ENCODE results near the gene ZMIZ1.

ZMIZ1 gene

DNA sequence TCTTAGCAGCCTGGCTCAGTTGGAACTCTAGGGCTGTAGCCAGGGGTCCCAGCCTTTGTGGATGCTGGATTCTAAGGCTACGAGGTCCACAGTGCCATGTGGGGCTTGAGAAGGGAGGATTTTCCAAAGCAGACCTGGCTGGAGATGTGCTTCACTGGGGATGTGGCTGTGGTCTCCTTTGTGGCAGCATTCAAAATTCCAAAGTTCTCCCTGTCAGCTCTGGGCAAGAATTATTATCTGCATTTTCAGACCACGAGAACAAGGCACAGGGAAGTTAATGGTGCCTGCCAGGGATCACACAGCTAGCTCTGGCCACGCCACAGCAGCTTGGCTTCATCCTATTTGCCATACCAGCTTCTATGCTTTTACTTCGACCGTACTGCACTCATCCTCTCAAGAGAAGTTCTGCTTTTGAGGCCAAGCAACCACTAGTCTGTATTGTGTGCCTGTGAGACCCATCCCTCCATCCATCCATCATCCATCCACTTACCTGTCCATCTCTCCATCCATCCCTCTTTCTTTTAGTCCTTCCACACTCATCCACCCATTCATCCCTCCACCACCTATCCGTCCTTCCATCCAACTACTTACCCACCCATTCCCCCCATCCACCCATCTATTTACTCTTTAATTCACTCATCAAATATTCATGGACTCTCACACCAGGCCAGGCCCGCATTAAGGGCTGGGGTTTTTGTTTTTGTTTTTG is 71.5 kb downstream of the ZMIZ1 start:
- peaks cover 45% of the 10 kb centered on the region for H3K4me1 Mint-ChIP-seq (ENCODE audit: low read depth)
- no peak for DNase-seq
- peaks cover 2% of the 10 kb centered on the region for H3K36me3 Mint-ChIP-seq (ENCODE audit: low read depth)
- no peaks in the 10 kb centered on the region for H3K9me3 Mint-ChIP-seq
- peak overlapping the region; percentile 23 for H3K27ac Mint-ChIP-seq
- H3K27me3 Mint-ChIP-seq: no peaks in the 10 kb centered on the region
- H3K4me3 Mint-ChIP-seq: no peak overlapping the region

DNA sequence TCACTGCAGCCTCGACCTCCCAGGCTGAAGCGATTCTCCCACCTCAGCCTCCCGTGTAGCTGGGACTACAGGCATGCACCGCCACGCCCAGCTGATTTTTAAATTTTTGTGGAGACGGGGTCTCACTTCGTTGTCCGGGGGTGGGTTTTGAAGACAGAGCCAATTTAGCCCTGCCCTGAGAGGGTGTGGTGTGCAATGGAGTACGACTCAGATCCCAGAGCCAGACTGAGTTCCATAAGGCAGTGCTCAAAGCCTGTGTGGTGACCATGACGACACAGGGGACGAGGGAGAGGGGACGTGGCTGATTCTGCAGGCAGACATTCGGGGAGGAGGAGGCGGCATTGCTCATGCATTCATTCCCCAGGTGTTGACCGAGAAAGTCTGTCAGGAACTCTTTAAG is 72.1 kb downstream of the ZMIZ1 start:
- no peaks in the 10 kb centered on the region for H3K27me3 Mint-ChIP-seq
- no peak overlapping the region for H3K4me3 Mint-ChIP-seq
- DNase-seq: no peak
- no peak overlapping the region for H3K27ac Mint-ChIP-seq
- H3K9me3 Mint-ChIP-seq: no peaks in the 10 kb centered on the region
- H3K4me1 Mint-ChIP-seq (ENCODE audit: low read depth): peaks cover 46% of the 10 kb centered on the region
- peaks cover 2% of the 10 kb centered on the region for H3K36me3 Mint-ChIP-seq (ENCODE audit: low read depth)

DNA sequence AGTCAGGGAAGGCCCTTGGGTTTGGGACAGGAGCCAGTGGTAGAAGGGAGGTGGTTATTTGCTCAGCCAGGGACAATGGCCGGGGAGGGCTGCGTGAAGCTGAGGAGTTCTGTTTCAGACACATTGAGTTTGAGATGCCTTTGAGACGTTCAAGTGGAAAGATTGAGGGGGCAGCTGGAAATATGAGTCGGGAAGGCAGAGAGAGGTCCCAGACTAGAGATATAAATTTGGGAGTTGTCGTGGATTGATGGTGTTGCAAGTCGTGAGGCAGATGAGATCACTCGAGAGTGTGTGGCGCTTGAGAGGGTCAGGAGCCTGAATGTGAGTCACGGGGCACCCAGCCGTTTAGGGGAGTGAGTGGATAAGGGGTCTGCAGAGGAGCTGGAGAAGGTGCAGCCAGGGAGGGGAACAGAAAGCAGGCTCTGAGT is 73.3 kb downstream of the ZMIZ1 start:
- Mint-ChIP-seq H3K4me3 (no peak overlapping the region), H3K27me3 (no peaks in the 10 kb centered on the region), H3K9me3 (no peaks in the 10 kb centered on the region), H3K4me1 (ENCODE audit: low read depth) (peaks cover 45% of the 10 kb centered on the region), H3K27ac (no peak overlapping the region), H3K36me3 (ENCODE audit: low read depth) (peaks cover 2% of the 10 kb centered on the region)
- no peak for DNase-seq

DNA sequence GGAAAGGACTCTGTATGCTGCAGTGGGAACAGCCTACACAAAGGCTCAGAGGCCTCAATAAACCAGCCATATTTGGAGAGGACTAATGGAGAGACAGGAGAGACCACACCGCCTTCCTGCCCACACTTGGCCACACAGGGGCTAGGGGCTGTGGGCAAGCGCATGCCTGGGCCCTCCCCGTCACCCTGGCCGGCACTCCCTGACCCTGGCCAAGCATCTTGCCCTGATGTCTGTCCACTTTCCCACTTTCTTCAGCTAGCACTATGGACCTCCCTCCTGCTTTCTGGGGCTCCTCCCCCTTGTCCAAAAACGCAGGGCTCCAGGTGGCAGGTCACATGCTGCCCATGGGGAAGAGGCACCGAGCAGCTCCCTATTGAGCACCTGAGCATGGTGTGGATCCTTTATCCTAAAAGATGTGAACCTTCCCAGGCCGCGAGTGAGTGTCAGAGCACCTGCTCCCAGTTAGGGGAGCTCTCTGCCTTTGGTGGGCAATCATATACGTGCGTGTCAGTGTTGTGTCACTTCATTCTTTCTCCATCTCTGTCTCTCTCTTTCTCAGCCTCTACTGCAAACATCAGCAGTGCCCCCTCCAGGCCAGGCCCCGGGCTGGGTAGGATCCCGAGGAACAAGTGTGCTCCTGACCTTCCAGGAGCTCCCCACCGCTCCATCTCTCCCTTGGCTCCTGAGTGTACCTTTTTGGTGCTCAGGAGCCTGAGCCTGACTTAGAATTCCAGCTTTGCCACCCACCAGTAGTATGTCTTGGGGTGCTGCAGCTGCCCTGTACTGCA is 74.0 kb downstream of the ZMIZ1 start:
- H3K4me1 Mint-ChIP-seq (ENCODE audit: low read depth): peaks cover 45% of the 10 kb centered on the region
- H3K27me3 Mint-ChIP-seq: no peaks in the 10 kb centered on the region
- no peak overlapping the region for H3K4me3 Mint-ChIP-seq
- H3K27ac Mint-ChIP-seq: no peak overlapping the region
- H3K9me3 Mint-ChIP-seq: no peaks in the 10 kb centered on the region
- no peak for DNase-seq
- peaks cover 2% of the 10 kb centered on the region for H3K36me3 Mint-ChIP-seq (ENCODE audit: low read depth)

DNA sequence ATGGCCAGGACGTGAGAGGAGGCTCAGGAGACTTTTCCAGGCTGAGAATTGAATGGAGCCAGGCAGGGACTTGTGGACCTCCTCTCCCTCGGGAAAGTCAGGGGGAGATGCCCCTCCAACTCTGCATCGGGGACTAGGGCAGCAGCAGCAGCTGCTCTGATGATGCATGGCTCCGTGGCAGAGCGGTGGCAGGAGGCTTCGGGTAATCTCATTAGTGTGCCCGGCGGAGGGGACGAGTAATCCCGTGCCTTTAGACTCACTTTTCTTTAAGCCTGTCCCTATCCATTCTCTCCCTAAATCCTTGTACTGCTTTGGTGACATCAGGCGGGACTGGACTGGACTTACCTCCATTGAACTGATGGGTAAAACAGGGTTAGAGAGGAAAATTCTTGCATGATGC is 75.1 kb downstream of the ZMIZ1 start:
- H3K4me3 Mint-ChIP-seq: no peak overlapping the region
- no peaks in the 10 kb centered on the region for H3K27me3 Mint-ChIP-seq
- H3K36me3 Mint-ChIP-seq (ENCODE audit: low read depth): peaks cover 2% of the 10 kb centered on the region
- no peak overlapping the region for H3K27ac Mint-ChIP-seq
- peaks cover 46% of the 10 kb centered on the region for H3K4me1 Mint-ChIP-seq (ENCODE audit: low read depth)
- H3K9me3 Mint-ChIP-seq: no peaks in the 10 kb centered on the region
- DNase-seq: no peak

DNA sequence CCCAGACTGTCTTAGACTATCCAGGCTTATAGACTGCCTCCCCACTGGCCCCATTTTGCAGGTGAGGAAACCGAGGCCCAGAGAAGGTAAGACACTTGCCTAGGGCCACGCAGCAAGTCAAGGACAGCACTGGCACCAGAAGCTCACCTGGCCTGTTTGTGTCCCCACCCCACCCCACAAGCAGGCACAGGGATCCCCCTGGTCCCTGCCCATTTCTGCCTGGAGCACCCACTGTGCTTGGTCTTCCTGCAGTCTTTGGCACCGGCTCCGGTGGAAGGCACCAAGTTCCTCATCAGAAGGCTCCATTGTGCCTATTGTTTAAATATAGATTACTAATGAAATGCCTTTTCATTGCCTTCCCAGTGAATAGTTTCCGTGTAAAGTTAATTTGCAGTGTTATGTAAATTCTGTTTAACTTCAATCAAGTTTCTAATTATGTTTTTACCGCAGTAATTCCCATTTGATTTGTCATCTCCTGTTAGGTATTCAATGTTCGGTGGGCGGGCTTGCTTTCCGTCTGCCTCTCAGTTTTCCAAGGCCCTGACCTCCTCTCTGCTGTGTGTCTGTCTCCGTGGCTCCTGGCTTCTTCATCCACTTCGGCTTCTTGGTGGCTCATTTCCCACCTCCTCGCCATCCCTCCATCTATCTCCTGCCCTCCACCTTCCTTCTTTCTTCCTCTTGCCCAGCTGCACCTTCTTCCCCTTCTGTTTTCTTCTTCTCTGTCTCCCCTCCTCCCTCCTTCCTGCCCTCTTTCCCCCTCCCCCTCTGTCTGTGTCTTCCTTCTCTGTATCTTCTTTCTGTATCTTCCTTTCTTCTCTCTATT is 75.8 kb downstream of the ZMIZ1 start:
- DNase-seq: no peak
- Mint-ChIP-seq H3K36me3 (ENCODE audit: low read depth) (peaks cover 2% of the 10 kb centered on the region), H3K4me3 (no peak overlapping the region), H3K9me3 (no peaks in the 10 kb centered on the region), H3K27me3 (no peaks in the 10 kb centered on the region), H3K27ac (no peak overlapping the region), H3K4me1 (ENCODE audit: low read depth) (peaks cover 53% of the 10 kb centered on the region)

DNA sequence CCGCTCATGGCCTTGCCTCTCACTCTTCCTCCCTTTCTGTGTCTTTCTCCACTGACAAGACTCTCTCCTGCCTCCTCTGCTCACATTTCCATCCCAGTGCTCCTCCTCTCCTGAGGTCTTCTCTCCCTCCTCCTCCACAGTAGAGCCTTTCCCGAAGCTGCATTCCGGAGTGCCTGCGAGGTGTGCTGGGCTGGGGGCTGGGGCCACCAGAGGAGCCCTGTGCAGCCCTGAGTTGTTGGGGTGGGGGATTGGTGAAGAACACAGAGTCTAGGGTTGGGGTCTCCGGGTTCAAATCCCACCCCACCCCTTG is 76.4 kb downstream of the ZMIZ1 start:
- peaks cover 2% of the 10 kb centered on the region for H3K36me3 Mint-ChIP-seq (ENCODE audit: low read depth)
- H3K27ac Mint-ChIP-seq: no peak overlapping the region
- no peaks in the 10 kb centered on the region for H3K9me3 Mint-ChIP-seq
- no peak for DNase-seq
- no peak overlapping the region for H3K4me3 Mint-ChIP-seq
- peaks cover 56% of the 10 kb centered on the region for H3K4me1 Mint-ChIP-seq (ENCODE audit: low read depth)
- no peaks in the 10 kb centered on the region for H3K27me3 Mint-ChIP-seq

DNA sequence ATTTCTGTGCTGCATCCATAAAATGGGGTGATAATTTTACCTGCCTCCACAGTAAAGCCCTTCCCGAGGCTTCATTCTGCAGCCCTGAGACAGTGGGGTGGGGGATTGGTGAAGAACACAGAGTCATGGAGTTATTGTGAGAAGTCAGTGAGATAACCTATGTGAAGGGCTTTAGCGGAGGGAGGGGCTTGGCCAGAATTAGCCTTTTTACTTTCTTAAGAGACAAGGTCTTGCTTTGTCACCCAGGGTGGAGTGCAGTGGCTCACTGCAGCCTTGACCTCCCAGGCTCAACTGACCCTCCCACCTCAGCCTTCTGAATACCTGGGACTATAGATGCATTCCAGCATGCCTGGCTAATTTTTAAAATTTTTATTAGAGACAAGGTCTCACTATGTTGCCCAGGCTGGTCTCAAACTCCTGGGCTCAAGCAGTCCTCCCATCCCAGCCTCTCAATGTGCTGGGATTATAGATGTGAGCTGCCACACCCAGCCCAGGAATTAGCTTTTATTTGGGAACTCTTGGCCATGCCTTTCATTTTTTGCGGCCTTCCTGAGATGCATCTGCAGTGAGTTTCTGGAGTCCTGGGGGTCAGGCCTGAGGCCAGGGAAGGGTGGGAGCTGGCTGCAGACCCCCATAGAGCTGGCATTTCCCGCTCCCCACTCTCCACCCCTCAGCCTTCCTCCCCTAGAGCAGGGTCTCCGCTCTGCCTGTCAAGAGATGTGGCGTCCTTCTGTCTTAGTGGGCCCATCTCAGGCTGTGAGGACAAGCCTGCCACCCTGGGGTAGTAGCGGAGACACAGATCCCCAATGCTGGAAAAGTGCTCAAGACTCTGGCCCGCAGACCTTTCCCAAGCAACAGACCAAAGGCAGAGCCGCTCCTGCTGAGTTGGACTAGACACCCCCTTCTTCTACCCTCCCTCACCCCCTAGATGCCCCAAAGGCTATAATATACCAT is 77.0 kb downstream of the ZMIZ1 start:
- no peak for DNase-seq
- peaks cover 2% of the 10 kb centered on the region for H3K36me3 Mint-ChIP-seq (ENCODE audit: low read depth)
- peak overlapping the region; percentile 37 for H3K27ac Mint-ChIP-seq
- peaks cover 59% of the 10 kb centered on the region for H3K4me1 Mint-ChIP-seq (ENCODE audit: low read depth)
- no peak overlapping the region for H3K4me3 Mint-ChIP-seq
- no peaks in the 10 kb centered on the region for H3K27me3 Mint-ChIP-seq
- H3K9me3 Mint-ChIP-seq: no peaks in the 10 kb centered on the region

DNA sequence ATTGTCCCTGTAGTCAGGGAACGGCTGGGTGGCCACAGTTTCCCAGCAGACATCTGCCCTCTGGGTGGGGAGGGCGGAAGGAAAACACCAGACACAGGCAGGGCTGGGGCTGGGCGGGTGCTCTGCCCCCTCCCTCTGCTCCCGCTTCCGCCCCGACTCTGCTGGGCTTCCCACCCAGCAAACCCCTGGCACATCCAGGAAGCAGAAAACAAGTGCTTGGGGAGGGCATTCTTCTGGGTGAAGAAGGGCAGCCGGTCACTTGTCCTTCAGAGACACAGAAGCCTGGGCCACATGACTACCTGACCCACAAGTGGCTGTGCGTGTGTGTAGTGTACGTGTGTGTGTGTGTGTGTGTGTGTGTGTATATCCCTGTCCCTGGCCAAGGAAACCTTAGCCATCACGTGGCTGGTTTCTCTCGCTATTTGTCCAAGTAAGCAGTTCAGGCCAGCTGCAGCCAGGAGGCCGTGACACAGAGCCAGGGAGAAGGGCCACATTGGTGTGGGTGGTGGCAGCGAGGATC is 77.9 kb downstream of the ZMIZ1 start:
- Mint-ChIP-seq H3K36me3 (ENCODE audit: low read depth) (no peaks in the 10 kb centered on the region), H3K9me3 (no peaks in the 10 kb centered on the region), H3K27ac (peak overlapping the region; percentile 37), H3K4me3 (no peak overlapping the region), H3K4me1 (ENCODE audit: low read depth) (peaks cover 59% of the 10 kb centered on the region), H3K27me3 (no peaks in the 10 kb centered on the region)
- peak; percentile 43 for DNase-seq

DNA sequence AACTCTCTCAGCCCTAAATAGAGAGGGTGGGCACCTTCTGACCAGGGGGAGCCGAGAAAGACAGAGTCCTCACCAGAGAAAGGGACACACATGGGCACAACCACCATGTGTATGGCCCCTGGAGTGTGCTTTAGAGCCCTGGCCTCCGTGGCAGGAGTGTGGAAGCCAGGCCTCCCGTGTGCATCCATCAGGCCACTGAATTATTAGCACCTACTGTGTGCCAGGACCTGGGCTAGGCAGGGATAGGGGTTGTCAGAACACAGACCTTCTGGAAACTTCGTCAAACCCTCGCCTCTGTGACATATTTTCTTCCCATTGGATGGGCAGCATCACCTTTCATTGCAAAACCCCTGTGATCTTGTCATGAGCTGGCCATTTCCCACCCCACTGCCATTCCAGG is 78.5 kb downstream of the ZMIZ1 start:
- no peaks in the 10 kb centered on the region for H3K9me3 Mint-ChIP-seq
- peaks cover 59% of the 10 kb centered on the region for H3K4me1 Mint-ChIP-seq (ENCODE audit: low read depth)
- DNase-seq: no peak
- no peak overlapping the region for H3K4me3 Mint-ChIP-seq
- H3K27me3 Mint-ChIP-seq: no peaks in the 10 kb centered on the region
- H3K27ac Mint-ChIP-seq: peak overlapping the region; percentile 26
- H3K36me3 Mint-ChIP-seq (ENCODE audit: low read depth): no peaks in the 10 kb centered on the region

DNA sequence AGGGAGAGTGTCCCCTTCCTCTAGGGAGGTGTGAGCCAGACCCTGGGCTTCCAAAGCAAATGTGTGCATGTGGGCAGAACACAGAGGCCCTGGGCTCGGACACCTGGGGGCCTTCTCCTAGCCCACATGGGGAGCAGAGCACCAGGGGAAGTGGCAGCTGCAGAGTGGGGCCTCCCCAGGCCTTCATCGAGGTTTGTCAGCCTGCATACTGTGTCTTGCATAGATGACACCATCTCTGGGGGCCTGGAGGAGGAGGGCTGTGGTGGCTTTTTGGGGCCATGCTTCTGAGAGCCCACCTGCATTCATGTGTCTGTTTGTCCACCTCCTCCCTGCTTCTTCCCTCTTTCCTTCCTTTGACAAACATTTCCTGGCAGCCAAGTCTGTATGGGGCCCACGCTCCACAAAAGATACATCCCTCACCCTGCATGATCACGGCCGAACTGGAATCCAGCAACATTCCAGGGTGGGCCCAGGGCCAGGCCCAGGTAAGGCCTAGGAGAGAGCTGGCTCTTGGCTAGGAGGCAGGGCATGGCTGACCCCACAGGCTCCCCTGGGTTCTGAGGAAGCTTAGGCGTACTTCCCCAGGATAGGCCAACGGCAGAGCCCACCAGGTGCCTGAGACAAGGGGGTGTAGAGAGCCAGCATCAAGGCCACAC is 79.2 kb downstream of the ZMIZ1 start:
- H3K36me3 Mint-ChIP-seq (ENCODE audit: low read depth): no peaks in the 10 kb centered on the region
- no peak overlapping the region for H3K4me3 Mint-ChIP-seq
- H3K27me3 Mint-ChIP-seq: no peaks in the 10 kb centered on the region
- H3K9me3 Mint-ChIP-seq: no peaks in the 10 kb centered on the region
- peaks cover 59% of the 10 kb centered on the region for H3K4me1 Mint-ChIP-seq (ENCODE audit: low read depth)
- H3K27ac Mint-ChIP-seq: peak overlapping the region; percentile 5
- DNase-seq: no peak

DNA sequence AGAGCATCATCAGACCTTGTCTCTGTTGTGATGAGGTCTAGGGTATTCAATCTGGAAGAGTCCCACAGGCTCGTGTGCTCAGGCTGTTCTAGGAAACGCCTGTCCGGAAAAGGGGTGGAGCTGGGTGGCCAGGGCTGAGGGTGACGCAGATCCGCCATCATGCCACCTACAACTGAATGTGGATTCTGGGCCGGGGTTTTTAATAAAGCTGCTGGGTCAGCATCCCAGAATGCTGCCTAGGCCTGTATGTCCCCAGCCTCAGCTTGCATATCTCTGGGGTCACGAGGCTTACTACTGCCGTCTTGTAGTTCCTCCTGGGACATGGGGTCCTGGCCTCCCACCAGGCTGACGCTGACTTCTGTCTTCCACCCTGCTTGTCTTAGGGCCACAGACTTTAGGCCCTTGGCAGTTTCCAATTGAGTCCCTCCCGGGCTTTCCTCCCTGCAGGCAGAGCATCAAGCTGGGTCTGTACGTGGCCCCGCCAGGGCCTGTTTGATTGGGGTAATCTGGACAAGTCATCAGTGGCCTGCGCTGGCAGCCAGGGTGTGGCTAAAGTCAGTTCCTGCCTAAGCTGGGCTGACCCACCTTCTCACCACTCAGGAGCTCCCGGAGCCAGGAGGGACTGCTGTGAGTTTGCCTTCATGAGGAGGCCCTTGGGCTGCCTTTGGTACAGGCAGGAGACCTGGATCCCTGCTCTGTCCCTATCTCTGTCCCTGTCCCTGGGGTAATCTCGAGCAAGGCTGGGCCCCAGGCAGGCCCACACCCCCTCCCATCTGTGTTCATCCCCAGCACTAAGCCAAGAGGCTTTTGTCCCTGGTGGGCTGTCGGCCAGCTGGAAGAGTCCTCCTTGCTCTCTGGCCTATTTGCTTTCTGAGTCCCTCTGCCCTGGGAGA is 79.9 kb downstream of the ZMIZ1 start:
- peaks cover 56% of the 10 kb centered on the region for H3K4me1 Mint-ChIP-seq (ENCODE audit: low read depth)
- DNase-seq: no peak
- H3K27ac Mint-ChIP-seq: no peak overlapping the region
- H3K4me3 Mint-ChIP-seq: no peak overlapping the region
- H3K9me3 Mint-ChIP-seq: no peaks in the 10 kb centered on the region
- no peaks in the 10 kb centered on the region for H3K36me3 Mint-ChIP-seq (ENCODE audit: low read depth)
- no peaks in the 10 kb centered on the region for H3K27me3 Mint-ChIP-seq

DNA sequence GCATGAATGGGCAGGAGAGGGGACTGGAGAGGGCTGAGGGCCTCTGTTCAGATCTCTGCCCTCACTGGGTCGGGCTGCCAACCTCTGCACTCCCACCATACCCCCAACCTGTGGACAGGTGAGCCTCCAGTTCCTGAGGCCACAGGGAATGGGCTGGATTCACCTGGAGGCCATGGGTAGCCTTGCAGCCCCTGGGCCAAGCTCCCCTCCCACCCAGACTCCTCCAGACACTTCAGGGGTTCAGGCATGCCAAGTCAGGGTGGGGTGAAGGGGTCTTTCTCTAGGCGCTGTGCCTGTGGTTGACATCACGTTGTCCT is 80.5 kb downstream of the ZMIZ1 start:
- Mint-ChIP-seq H3K36me3 (ENCODE audit: low read depth) (no peaks in the 10 kb centered on the region), H3K4me1 (ENCODE audit: low read depth) (peaks cover 53% of the 10 kb centered on the region), H3K27ac (no peak overlapping the region), H3K27me3 (no peaks in the 10 kb centered on the region), H3K4me3 (no peak overlapping the region), H3K9me3 (no peaks in the 10 kb centered on the region)
- no peak for DNase-seq
